Measurements from ENCODE around the gene BNIP1.
A peak's percentile ranks its signal among the peaks of the same experiment; 100 is the strongest.

BNIP1 gene

DNA sequence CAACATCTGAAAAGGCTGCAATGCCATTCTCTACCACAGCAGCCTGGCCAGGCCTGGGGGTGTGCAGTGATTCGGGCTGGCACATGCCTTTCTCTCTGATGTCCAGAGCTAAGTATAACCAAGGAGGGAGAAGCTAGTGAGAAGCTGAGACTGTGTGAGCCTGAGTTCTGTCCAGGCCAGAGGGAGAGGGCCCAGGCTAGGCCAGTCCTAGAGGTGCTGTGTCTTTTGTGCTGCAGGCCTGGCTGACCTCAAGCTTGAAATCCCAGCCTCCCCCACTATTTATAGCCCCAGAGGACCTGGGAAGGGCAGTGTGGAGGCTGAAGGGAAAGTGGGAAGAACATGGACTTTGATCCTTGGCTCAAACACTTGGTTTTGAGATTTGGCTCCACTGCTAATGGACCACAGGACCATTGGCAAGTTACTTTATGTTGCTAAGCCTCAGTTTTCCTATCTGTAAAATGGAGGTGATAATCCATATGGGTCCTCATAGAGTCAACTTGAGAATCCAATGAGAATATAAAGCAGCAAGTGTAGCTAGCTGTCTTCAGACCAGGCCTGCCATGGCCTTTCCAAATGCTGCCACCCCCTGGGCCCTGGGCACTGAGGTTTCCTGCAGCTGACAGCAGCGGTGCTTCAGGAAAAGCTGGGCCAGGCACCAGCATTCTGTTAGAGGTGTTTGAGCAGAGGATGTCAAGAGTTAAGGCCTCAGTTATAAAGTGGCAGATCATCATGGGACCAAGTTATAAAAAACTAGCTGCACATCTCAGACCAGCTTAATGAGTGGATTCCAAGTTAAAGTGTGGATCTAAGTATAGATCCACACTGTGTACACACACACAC, 21.1 kb downstream of the BNIP1 start:
- no peak for DNase-seq (ENCODE audit: low read depth)

DNA sequence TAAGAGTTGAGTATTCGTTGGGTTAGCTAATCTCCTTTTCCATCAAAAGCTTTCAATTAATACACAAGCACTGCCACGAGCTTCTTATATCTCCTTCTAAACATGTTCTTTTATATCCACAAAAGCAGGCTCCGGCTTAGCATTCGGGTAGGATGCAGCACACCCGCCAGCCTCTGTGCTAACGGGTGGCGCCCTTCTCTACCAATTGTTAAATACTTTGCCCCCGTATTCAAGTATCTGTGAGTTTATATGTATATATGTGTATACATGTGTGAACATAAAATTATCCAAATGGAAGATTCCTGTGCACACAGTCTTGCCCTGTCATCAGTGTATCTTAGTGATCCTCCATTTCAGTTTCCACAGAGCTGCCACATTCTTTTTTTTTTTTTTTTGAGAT, 27.8 kb downstream of the BNIP1 start:
- no peak for DNase-seq (ENCODE audit: low read depth)

DNA sequence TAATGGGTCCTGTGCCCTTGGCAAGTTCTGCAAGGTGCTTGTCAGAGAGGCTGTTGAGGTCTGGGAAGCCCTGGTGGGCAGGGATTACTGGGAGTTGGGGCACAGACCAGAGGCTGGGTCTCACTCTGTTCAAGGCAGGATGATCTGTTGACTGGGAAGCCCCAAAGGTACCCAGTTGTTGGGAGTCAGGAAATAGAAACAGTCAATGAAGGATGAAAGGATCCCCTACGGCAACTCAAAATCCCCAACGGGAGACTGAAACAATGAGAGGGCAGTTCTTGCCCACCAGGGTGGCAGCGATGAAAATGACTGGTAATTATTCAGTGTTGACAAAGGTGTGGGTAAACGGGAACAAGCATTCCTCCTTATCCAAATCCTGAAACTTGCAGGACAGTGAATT, 31.2 kb downstream of the BNIP1 start:
- no peak for DNase-seq (ENCODE audit: low read depth)

DNA sequence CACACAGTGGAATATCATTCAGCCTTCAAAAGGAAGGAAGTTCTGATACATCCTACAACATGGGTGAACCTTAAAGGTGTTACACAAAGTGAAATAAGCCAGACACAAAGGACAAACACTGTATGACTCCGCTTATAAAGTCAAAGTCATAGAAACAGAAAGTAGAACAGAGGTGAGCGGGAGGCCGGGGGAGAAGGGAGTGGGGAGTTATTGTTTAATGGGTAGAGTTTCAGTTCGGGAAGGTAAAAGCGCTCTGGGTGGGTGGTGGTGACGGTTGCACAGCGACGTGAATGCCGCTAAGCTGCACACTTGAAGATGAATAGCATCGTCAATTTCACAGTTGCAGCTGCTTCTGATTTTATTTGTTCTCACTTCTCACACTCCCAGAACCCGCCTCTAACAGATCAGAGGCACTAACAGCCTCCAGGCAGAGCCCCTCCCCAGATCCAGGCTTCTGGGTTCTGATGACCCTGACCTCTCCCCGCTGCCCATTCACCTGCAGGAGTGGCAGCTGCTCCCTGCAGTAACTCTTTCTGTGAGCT, 34.1 kb downstream of the BNIP1 start:
- no peak for DNase-seq (ENCODE audit: low read depth)

DNA sequence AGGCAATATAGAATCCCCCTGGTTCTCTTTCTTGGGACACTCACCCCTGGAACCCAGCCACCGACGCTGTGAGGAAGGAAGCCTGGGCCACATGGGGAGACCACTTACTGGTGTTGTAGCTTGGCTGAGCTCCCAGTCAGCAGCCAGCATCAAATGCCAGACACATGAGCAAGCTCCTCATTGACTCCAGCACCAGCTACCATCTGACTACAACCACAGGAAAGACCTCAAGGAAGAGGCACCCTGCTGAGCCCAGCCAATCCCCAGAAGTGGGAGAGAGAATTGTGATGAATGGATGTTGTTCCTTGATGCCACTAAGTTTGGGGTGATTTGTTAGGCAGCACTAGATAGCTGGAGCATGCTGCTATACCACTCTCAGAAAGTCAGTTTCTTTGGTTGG, 36.0 kb downstream of the BNIP1 start:
- DNase-seq (ENCODE audit: low read depth) = no peak

DNA sequence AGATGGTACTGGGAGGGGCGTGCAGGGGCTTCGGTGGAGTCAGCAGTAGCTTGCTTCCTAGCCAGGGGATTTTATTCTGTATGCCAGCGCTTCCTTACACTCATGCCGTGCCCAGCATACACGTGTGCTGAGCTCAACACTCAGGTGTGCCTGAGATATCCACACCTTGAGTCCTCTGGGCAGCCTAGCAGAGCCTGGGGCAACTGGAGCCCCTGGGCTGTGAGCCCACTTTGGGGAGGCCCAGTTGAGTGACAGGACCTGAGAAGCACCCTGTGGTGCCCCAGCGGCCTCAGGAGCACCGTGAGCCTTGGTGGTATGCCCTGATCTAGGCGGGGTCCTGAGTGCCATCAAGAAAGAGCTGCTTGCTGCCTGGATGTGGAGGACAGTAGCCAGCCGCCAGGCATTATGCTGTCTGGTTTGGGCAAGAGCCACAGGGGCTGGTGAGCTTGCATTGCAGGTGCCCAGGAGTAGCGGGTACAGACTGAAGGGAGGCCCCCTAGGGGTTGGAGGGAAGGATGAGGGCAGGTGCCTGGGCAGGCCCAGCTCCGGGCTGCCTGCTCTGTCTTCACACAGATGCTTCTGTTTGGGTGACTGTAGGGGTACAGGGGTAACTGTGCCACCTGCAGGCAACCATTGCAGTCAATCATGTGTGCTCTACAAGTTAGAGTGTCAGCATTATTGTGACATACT, 42.9 kb downstream of the BNIP1 start:
- no peak for DNase-seq (ENCODE audit: low read depth)

DNA sequence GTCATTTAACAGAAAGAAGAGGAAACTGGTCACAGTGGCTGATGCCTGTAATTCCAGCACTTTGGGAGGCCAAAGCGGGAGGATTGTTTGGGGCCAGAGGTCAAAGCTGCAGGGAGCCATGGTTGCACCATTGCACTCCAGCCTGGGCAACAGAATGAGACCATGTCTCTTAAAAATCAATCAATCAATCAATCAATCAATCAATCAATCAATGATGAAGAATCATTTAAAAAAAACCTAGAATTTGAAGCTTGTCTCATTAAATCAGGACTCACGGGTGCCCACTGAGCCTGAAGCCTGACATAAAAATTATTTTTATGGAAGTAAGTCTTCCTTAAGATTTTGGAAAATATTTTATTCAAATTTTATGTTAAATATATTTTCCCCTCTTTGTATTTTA, 43.9 kb downstream of the BNIP1 start:
- DNase-seq (ENCODE audit: low read depth) = no peak

DNA sequence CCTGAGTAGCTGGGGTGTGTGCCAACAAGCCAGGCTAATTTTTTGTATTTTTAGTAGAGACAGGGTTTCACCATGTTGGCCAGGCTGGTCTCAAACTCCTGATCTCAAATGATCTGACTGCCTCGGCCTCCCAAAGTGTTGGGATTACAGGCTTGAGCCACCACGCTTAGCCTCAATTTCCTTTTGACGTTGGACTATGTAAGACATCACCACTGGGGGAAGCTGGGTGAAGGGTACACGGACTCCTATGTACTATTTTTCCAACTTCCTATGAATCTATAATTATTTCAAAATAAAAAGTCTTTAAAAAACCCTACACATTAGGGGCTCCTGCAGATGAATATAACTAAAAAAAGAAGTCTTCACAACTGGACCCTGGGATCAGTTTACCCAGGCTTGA, 46.7 kb downstream of the BNIP1 start:
- no peak for DNase-seq (ENCODE audit: low read depth)

DNA sequence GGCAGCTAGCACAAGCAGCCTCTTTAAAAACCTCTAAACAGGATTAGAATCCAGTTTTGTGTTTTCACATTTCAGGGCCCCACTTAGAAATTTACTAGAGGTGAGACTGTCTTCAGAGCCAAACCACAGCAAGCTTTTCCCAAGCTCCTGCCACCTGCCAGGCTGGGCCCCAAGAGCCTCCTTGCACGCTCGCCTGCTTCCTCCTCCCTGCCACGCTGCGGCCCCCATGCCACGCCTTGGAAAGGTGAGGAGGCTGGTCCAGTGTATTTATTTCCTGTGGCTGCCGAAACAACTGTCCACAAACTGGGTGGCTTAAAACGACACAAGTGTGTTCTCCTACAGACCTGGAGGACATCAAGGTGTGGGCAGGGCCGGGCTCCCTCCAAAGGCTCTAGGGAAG, 47.2 kb downstream of the BNIP1 start:
- no peak for DNase-seq (ENCODE audit: low read depth)

DNA sequence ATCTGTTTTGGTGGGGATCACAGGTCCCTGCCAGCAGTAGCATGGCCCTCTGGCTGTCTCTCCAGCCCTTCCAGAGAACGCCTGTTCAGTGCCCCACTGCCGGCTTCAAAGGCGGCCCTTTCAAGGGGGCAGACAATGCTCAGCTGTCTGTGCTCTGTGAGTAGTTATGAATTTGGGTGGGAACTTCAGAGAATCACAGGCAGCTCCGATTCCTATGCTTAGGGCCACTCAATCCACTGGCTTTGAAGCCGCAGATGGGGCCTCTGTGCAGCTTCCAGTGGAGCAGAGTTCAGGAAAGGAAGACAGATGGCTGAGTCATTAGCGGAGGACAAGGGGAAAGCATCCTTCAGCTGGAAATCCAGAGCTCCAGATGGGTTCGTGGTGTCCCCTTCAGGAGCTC, 48.2 kb downstream of the BNIP1 start:
- no peak for DNase-seq (ENCODE audit: low read depth)

DNA sequence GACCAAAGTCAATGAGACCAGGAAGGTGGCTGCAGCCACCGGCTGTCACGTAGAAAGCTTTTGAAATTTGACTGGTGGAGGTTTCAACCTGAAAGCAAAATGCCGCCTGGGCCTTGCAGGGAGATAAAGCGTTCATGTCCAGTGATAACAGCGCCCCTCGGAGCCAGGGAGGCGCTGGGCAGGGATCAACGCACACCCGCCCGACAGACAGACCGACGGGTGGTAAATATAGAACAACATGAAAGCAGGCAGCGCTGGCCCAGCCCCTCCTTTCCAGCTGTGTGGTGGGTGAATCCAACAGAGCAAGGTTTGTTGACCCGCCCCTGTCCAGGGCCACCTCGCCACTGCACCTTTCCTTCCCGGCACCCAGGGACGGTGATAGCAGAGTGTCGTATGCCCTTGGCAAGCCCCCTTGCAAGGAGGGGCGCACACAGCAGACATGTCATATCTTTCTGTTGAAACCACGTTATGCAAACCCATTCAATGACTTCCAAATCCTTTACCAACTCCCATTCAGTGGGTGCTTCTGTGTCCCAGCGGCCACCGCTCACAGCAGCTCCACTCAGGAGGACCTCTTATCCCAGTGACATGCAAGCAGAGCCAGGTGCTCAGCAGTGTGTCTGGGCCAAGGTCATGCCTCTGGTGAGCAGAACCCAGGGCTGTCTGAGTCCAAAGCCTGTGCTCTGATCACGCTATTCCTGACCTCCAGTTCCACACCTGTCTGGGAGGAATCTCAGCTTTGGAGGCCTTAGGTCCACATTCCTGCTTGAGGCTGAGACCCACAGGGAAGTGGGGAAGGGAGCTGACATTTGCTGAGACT, 52.0 kb downstream of the BNIP1 start:
- DNase-seq (ENCODE audit: low read depth) = no peak

DNA sequence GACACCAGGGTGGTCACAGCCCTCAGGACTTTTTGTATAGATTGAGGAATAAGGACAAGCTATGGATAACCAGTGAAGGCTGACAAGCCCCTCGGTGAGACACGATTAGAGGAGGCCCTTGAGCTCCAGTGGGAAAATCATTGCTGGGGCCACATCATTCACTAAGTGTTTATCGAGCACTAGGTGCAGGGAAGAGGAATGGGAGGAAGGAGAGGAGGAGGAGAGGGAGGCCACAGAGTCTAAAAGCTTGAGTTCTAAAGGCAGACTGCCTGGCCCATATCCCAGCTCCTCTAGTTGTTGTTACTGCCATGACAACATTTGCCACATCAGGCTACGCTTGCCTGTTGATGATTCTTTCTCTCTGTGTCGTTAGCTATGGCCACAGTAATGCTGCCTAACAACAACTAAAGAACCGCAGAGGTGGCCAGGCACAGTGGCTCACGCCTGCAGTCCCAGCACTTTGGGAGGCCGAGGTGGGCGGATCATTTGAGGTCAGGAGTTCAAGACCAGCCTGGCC, 53.1 kb downstream of the BNIP1 start:
- DNase-seq (ENCODE audit: low read depth) = no peak

DNA sequence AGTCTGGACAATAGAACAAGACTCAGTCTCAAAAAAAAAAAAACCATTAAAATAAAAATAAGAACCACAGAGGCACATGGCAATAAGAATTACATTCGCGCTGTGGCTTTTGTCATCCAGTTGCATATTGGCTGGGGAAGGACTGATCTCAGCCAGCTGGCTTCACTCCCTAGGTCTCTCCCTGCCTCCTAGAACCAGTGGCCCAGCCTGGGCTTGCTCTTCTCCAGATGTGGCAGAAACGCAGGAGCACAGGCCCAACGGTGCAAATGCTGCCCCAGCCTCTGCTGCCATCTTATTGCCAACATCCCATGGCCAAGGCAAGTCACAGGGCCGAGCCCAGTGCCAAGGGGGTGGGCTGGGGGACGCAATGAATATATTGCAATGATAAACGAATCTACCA, 53.7 kb downstream of the BNIP1 start:
- no peak for DNase-seq (ENCODE audit: low read depth)

DNA sequence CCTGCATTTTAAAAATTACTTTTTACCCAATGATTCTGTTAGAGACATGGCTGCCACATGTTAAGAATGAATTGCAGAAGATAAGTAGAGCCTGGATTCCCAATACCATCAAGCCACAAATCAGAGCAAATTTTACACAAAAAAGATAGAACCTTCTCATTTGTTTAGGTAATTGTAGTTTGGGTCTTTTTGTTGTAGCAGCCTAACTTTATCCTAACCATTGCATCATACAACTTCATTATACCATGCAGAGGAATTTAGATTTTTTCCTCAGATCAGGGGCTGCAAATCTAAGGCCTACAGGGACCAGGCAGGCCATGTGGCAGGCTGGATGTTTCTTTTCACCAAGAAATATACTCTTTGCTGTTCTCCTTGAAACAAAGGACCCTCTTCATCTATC, 56.0 kb downstream of the BNIP1 start:
- no peak for DNase-seq (ENCODE audit: low read depth)

DNA sequence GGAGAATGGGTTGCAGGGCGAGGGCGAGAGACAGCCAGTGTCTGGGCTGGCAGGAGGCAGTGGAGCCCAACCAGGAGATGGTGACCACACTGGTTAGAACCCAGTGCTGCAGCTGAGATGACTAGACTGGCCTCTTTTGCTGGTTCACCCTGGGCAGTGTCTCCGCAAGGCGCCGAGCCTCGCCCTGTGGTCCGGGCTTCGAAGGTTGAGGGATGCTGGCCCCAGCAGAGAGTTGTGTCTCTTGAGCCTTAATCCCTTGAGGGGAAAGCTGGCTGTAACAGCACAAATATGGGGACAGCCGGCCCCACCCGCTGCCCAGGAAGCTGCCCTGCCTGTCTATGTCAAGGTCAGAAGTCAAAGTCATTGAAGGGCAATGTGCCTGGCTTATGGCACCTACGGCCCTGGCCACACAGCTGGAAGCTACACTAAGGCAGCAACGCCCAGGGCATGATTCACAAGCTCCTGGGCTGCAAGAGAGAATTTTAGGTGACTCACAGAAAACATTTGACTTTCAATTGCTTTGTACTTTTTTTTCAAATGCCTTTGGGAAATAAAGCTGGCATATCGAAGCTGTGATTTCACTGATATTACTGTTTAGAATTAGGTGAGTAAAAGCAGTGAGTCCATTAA, 57.4 kb downstream of the BNIP1 start:
- peak; percentile 58 for DNase-seq (ENCODE audit: low read depth)

DNA sequence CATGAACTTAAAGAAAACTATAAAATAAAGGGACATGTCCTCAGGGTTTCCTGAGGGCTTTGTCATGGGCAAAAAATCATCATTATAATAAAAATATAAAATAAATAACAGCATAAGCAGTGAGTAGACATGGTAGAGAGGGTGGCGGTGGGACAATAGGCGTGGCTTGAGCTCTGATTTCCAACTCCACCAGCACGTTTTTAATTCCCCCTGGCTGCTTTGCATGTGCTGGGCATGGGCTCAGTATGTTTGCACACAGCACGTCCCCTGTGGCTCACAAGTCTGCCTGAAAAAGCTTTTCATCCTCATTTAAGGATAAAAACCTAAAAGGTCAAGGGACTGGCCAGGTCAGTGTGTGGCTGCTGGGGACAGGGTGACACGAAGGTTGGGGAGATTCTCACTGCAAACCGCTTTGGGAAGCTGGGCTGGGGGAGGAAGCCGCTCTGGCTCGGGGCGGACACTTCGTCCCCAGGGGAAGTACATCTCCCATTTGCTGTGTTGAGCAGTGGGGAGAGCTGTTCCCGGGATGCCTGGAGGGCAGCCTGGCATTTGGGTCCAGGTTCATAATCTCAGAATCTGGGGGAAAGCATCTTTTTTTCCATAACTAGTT, 58.0 kb downstream of the BNIP1 start:
- no peak for DNase-seq (ENCODE audit: low read depth)

DNA sequence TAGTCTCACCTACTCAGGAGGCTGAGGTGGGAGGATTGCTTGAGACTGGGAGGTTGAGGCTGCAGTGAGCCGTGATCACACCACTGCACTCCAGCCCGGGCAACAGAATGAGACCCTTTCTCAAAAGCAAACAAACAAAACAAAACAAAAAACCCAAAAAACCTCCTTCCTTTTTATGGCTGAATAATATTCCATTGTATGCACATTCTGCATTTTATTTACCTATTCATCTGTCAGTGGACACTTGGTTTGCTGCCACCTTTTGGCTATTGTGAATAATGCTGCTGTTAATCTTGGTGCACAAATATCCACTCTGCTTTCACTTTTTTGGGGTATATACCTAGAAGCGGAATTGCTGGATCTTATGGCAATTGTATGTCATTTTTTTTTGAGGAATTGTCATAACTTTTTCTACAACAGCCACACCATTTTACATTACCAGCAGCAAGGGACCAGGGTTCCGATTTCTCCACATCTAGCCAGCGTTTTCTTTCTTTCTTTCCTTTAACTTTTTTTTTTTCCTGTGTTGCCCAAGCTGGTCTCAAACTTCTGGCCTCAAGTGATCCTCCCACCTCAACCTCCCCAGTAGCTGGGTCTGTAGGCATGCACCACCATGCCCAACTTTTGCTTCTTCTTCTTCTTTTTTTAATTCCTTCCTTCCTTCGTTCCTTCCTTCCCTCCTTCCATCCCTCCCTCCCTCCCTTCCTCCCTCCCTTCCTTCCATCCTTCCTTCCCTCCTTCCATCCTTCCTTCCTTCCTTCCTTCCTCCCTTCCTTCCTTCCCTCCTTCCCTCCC, 60.1 kb downstream of the BNIP1 start:
- DNase-seq (ENCODE audit: low read depth) = peak; percentile 24

DNA sequence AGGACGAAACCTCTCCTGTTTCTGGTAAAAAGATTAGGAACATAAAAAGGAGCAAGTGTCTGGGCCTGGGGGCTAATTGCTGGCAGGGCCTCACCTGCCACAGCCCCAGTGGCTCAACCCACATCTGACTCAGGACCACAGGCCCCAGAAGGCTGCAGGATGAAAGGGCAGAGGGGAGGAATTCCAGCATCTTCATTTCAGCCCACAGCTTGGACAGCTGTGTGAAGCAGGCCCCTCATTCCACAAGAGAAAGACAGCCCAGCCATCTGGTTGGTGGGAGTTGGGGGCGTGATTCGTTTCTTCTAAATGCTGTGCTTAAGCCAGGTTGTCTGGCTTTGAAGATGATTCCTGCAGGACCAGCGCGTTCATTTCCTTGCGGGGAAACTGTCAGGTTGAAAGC, 61.6 kb downstream of the BNIP1 start:
- DNase-seq (ENCODE audit: low read depth) = no peak

DNA sequence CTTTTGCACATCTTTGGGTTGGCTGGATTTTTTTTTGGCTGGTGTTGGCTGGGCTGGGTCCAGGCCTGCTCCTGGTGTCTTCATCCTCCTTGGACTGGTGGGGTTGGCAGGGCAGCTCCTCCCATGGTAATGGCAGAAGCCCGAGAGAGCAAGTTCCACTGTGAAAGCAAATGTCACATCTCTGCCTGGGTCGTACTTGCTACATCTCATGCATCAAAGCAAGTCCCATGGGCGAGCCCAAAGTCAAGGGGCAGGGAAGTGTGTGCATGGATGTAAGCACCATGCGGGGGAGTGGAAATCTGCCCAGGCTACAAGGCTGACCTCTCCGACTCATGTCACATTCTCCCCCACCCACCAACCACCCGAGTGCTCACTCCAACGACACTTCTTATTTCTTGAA, 64.0 kb downstream of the BNIP1 start:
- DNase-seq (ENCODE audit: low read depth) = no peak

DNA sequence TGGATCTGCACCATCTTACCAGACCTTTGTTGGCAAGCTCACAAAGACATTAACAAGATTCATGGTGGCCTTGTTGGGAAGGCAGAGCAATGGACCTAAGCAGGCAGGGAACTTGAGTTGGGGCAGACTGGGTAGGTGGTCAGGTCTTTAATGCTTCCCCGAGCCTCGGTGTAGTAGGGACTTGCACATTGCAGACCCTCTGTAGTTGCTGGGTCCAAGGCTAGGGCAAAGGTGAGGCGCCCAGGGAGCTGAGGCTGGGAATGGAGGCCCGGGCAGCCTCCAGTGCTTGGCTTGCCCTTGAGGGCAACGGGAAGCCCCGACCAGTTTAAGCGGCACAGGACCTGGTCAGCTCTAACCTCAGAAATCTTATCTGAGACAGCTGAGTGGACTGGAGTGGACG, 66.5 kb downstream of the BNIP1 start:
- no peak for DNase-seq (ENCODE audit: low read depth)

DNA sequence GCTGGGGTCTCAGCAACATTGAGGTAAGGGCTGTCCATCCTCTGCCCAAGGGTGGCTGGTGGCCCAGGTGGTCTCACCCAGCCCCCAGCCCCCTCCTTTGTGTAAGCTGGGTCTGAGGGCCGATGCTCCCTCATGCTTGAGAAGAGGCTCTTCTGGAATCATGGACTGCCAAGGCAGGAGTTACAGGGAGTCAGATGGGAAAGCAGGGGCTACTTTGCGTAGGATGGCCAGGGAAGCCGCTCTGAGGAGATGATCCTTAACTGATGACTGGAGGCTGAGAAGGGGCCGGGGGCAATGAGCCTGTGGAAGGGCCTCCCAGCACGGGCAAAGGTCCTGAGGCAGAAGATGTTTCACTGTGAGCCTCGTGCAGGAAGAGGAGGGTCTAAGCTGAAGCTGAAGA, 67.0 kb downstream of the BNIP1 start:
- DNase-seq (ENCODE audit: low read depth) = no peak

All from amniotic epithelial cell (primary cell).